ENCODE data around the gene RHEX. TPM values are rescaled to one million over a fixed set of nuclear protein-coding genes. Genes with fewer than 3 reads are reported as not detected.

The RHEX gene
- total and polyA plus RNA-seq, 2 donors (not counting 1 experiment from before 2014, with no cell fraction given): not detected

- Histone ChIP-seq H3K4me3 (replicated peaks in 1 of 4; ENCODE audit: control extremely low read depth in 1 of 4, insufficient read depth in 1 of 4, low read depth in 3 of 4, low read length in 4 of 4) (no peak overlapping the region), H3K9ac (ENCODE audit: insufficient read depth, low read length) (no peak overlapping the region), H3K27ac (ENCODE audit: insufficient read depth, low read length) (no peak overlapping the region), H4K20me1 (ENCODE audit: control insufficient read depth, extremely low read depth, insufficient read depth, low read length) (no peaks in the 10 kb centered on the region), H2AFZ (ENCODE audit: low read length) (no peak overlapping the region), H3K36me3 (ENCODE audit: control insufficient read depth, insufficient read depth, low read length) (no peaks in the 10 kb centered on the region), H3K4me2 (ENCODE audit: extremely low read depth, insufficient read depth, low read length) (no peak overlapping the region), H3K4me1 (ENCODE audit: control insufficient read depth, extremely low read depth, insufficient read depth, low read length) (no peaks in the 10 kb centered on the region), H3K79me2 (ENCODE audit: control insufficient read depth, insufficient read depth, low read length) (no peaks in the 10 kb centered on the region), H3K9me3 (ENCODE audit: control insufficient read depth, insufficient read depth, low read depth, low read length) (no peaks in the 10 kb centered on the region), H3K27me3 (ENCODE audit: control insufficient read depth, insufficient read depth, low read length) (peaks cover 18% of the 10 kb centered on the region)
- TF ChIP-seq, protein P1, sequence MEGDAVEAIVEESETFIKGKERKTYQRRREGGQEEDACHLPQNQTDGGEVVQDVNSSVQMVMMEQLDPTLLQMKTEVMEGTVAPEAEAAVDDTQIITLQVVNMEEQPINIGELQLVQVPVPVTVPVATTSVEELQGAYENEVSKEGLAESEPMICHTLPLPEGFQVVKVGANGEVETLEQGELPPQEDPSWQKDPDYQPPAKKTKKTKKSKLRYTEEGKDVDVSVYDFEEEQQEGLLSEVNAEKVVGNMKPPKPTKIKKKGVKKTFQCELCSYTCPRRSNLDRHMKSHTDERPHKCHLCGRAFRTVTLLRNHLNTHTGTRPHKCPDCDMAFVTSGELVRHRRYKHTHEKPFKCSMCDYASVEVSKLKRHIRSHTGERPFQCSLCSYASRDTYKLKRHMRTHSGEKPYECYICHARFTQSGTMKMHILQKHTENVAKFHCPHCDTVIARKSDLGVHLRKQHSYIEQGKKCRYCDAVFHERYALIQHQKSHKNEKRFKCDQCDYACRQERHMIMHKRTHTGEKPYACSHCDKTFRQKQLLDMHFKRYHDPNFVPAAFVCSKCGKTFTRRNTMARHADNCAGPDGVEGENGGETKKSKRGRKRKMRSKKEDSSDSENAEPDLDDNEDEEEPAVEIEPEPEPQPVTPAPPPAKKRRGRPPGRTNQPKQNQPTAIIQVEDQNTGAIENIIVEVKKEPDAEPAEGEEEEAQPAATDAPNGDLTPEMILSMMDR (conservative IDR thresholded peaks at IDR 0.05 in 1 of 2, IDR thresholded peaks at IDR 0.05 in 1 of 2; ENCODE audit: low read depth in 1 of 2, low read length in 2 of 2): no peak
- TF ChIP-seq EZH2 (IDR thresholded peaks at IDR 0.05; ENCODE audit: low read length, missing control alignments): no peak
- no peak for DNase-seq (ENCODE audit: low read depth in 2 of 2)
Measured at GRCh38 chr1:206128196-206128595, 75.2 kb downstream of the RHEX start.

DNA sequence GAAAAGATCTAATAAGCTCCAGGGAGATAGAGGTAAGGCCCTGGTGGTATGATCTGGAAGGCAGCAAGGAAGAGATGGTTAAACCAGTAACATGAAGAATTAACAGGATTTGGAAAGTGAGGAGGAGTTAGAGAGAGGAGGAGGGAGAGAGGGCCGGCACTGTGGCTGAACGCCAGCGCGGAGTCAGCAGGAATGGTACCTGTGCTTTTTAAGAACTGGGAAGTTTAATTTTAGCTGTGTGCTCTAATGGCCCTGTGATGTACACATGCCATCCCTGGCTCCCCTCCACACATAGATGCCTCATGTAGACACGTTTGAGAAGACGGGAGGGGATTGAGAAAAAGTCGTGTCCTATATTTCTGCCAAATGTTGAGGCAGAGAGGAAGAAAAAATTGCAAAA, 78.1 kb downstream of the RHEX start:
- H3K36me3 ChIP-seq (ENCODE audit: control insufficient read depth, insufficient read depth, low read length): no peaks in the 10 kb centered on the region
- peaks cover 27% of the 10 kb centered on the region for H3K27me3 ChIP-seq (ENCODE audit: control insufficient read depth, insufficient read depth, low read length)
- H4K20me1 ChIP-seq (ENCODE audit: control insufficient read depth, extremely low read depth, insufficient read depth, low read length): no peaks in the 10 kb centered on the region
- no peak for DNase-seq (ENCODE audit: low read depth in 2 of 2)
- no peak overlapping the region for H3K4me3 ChIP-seq (replicated peaks in 1 of 4; ENCODE audit: control extremely low read depth in 1 of 4, insufficient read depth in 1 of 4, low read depth in 3 of 4, low read length in 4 of 4)
- H3K9me3 ChIP-seq (ENCODE audit: control insufficient read depth, insufficient read depth, low read depth, low read length): no peaks in the 10 kb centered on the region
- no peak for TF ChIP-seq EZH2 (IDR thresholded peaks at IDR 0.05; ENCODE audit: low read length, missing control alignments)
- TF ChIP-seq, protein P1 (conservative IDR thresholded peaks at IDR 0.05 in 1 of 2, IDR thresholded peaks at IDR 0.05 in 1 of 2; ENCODE audit: low read depth in 1 of 2, low read length in 2 of 2): no peak
- H3K9ac ChIP-seq (ENCODE audit: insufficient read depth, low read length): no peak overlapping the region
- H3K4me2 ChIP-seq (ENCODE audit: extremely low read depth, insufficient read depth, low read length): no peak overlapping the region
- H3K79me2 ChIP-seq (ENCODE audit: control insufficient read depth, insufficient read depth, low read length): no peaks in the 10 kb centered on the region
- H3K27ac ChIP-seq (ENCODE audit: insufficient read depth, low read length): no peak overlapping the region
- H3K4me1 ChIP-seq (ENCODE audit: control insufficient read depth, extremely low read depth, insufficient read depth, low read length): no peaks in the 10 kb centered on the region
- no peak overlapping the region for H2AFZ ChIP-seq (ENCODE audit: low read length)

DNA sequence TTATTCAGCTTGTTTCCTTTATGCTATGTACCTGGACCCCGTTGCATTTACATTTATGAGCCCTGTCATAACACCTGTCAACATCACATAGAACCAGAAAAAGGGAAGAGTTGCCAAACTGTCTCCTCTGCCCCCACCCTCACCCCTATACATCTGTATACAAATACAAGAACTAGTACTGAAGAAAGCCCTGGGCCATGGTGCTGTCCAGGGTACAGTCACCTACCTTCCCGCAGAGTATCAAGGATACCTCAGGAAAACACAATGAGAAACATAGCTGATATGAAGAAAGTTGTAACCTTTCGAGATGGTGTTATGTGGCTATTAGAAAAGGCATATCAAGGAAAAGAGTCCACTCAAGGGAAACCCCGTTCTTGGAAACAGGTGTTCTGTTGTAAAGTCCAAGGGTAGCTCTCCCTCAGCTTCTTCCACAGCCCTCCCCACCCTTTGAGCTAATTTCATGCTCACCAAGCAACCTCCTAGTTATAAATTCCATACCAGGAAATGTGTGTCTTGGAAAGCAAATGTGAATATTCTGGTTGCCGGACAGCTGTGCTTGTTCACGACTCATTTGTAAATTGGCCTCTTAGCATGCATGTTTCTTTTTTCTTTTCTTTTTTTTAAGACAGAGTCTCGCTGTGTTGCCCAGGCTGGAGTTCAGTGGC, 80.9 kb downstream of the RHEX start:
- no peaks in the 10 kb centered on the region for H3K79me2 ChIP-seq (ENCODE audit: control insufficient read depth, insufficient read depth, low read length)
- TF ChIP-seq EZH2 (IDR thresholded peaks at IDR 0.05; ENCODE audit: low read length, missing control alignments): no peak
- TF ChIP-seq, protein P1 (conservative IDR thresholded peaks at IDR 0.05 in 1 of 2, IDR thresholded peaks at IDR 0.05 in 1 of 2; ENCODE audit: low read depth in 1 of 2, low read length in 2 of 2): no peak
- H3K27ac ChIP-seq (ENCODE audit: insufficient read depth, low read length): no peak overlapping the region
- no peak overlapping the region for H3K4me2 ChIP-seq (ENCODE audit: extremely low read depth, insufficient read depth, low read length)
- peaks cover 22% of the 10 kb centered on the region for H3K27me3 ChIP-seq (ENCODE audit: control insufficient read depth, insufficient read depth, low read length)
- no peaks in the 10 kb centered on the region for H3K4me1 ChIP-seq (ENCODE audit: control insufficient read depth, extremely low read depth, insufficient read depth, low read length)
- H3K4me3 ChIP-seq (replicated peaks in 1 of 4; ENCODE audit: control extremely low read depth in 1 of 4, insufficient read depth in 1 of 4, low read depth in 3 of 4, low read length in 4 of 4): no peak overlapping the region
- no peak overlapping the region for H2AFZ ChIP-seq (ENCODE audit: low read length)
- H3K9ac ChIP-seq (ENCODE audit: insufficient read depth, low read length): no peak overlapping the region
- no peaks in the 10 kb centered on the region for H3K9me3 ChIP-seq (ENCODE audit: control insufficient read depth, insufficient read depth, low read depth, low read length)
- no peaks in the 10 kb centered on the region for H4K20me1 ChIP-seq (ENCODE audit: control insufficient read depth, extremely low read depth, insufficient read depth, low read length)
- peak in 1 of 2 donors; percentile 24 for DNase-seq (ENCODE audit: low read depth in 2 of 2)
- H3K36me3 ChIP-seq (ENCODE audit: control insufficient read depth, insufficient read depth, low read length): no peaks in the 10 kb centered on the region
